ENCODE data around the gene UBC.

The UBC gene

GRCh38 chr12:124866883-124867400 is 47.5 kb downstream of the UBC start:
- H3K4me3 ChIP-seq (ENCODE audit: low read depth, low read length): no peak overlapping the region
- no peak for DNase-seq (ENCODE audit: low read depth)
- TF ChIP-seq, protein P1, sequence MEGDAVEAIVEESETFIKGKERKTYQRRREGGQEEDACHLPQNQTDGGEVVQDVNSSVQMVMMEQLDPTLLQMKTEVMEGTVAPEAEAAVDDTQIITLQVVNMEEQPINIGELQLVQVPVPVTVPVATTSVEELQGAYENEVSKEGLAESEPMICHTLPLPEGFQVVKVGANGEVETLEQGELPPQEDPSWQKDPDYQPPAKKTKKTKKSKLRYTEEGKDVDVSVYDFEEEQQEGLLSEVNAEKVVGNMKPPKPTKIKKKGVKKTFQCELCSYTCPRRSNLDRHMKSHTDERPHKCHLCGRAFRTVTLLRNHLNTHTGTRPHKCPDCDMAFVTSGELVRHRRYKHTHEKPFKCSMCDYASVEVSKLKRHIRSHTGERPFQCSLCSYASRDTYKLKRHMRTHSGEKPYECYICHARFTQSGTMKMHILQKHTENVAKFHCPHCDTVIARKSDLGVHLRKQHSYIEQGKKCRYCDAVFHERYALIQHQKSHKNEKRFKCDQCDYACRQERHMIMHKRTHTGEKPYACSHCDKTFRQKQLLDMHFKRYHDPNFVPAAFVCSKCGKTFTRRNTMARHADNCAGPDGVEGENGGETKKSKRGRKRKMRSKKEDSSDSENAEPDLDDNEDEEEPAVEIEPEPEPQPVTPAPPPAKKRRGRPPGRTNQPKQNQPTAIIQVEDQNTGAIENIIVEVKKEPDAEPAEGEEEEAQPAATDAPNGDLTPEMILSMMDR (IDR thresholded peaks at IDR 0.05; ENCODE audit: control insufficient read depth, extremely low read depth, insufficient read depth): no peak

DNA sequence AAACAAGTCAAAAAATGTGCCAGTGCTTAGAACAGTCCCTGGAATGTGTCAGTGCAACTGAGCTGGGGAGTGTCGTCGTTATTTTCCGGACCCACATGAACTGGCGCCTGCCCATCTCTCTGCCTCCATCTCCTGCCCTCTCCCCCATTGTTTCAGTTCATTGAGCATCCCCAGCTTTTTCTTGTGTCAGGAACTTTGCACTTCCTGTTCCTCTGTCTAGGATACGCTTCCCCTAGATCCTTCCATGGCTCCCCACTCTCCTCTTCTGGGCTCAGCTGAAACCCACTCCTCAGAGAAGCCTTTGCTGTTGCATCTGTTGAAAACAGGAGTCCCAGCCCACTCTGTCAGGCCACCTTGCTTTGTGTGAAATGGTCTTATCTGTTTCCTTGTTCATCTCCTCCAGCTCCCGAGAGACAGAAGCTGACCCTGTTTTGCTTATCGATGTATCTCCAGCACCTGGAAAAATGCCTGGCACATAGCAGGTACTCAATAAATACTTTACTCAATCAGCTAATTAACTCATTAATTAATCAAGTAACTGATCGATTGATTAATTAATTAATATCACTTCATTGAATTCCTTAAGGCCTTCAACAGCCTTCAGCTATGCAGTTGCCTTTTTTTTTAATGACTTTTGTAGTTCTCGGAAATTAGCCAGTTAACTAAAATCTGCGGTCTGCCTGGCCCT is 48.1 kb downstream of the UBC start:
- TF ChIP-seq, protein P1 (IDR thresholded peaks at IDR 0.05; ENCODE audit: control insufficient read depth, extremely low read depth, insufficient read depth): no peak
- no peak overlapping the region for H3K4me3 ChIP-seq (ENCODE audit: low read depth, low read length)
- DNase-seq (ENCODE audit: low read depth): no peak

DNA sequence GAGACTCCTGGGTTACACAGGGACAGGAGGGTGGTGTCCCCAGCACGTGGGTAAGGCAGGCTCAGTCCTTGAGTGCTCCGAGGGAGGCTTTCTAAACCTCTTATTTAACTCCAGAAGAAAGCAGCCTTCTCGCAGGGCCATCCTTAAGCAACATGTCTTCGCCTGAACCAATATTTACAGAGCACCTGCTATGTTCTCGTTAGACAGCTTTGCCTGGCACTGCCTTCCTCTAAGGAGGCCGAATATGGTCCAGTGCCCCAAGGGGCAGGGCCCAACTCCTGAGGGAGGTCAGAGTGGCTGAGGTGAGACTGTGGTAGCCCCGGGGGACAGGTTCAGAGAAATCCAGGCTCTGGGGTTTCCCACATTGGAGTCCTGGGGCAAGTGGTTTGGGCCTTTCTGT is 48.7 kb downstream of the UBC start:
- TF ChIP-seq, protein P1 (IDR thresholded peaks at IDR 0.05; ENCODE audit: control insufficient read depth, extremely low read depth, insufficient read depth): no peak
- H3K4me3 ChIP-seq (ENCODE audit: low read depth, low read length): no peak overlapping the region
- peak; percentile 51 for DNase-seq (ENCODE audit: low read depth)

DNA sequence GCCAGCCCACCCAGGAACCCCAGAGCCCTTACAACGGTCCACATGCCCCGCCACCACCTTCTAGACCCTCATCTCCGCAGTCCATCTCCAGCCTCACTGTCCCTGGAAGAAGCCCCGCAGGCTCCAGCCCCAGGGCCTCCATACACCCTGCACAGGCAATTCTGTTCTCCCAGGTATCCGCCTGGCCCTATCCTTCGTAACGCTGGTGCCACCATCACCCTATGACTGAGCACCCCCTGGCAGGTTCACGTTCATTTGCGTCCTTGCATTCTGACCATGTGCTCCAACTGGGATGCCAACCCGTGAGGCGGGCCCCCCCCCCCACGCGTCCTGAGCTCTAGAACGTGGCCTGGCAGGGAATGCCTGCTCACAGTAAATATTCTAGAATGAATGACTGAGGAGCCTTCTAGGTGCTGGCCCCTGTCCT is 50.1 kb downstream of the UBC start:
- peak overlapping the region; percentile 81 for H3K4me3 ChIP-seq (ENCODE audit: low read depth, low read length)
- TF ChIP-seq, protein P1 (IDR thresholded peaks at IDR 0.05; ENCODE audit: control insufficient read depth, extremely low read depth, insufficient read depth): no peak
- no peak for DNase-seq (ENCODE audit: low read depth)

- TF ChIP-seq, protein P1 (IDR thresholded peaks at IDR 0.05; ENCODE audit: control insufficient read depth, extremely low read depth, insufficient read depth): no peak
- H3K4me3 ChIP-seq (ENCODE audit: low read depth, low read length): peak within 1 kb of the TSS; percentile 81
- DNase-seq (ENCODE audit: low read depth): peak; percentile 51
Measured at GRCh38 chr12:124863416-124864325, 50.8 kb downstream of the UBC start, which contains the start of gene SCARB1. Gene SCARB1 (minus strand): TSS chr12:124863864. CDS start chr12:124863720, 144 bp downstream.

GRCh38 chr12:124862768-124863415 is 51.6 kb downstream of the UBC start:
- H3K4me3 ChIP-seq (ENCODE audit: low read depth, low read length): peak overlapping the region; percentile 81
- DNase-seq (ENCODE audit: low read depth): no peak
- TF ChIP-seq, protein P1 (IDR thresholded peaks at IDR 0.05; ENCODE audit: control insufficient read depth, extremely low read depth, insufficient read depth): no peak

Measured in LNCaP clone FGC (cell line).